NCI-H1694 (cell line): Measurements from ENCODE around the gene DCP2.

Source experiments
- DNase-seq: peaks from one replicate; lab custom pipeline; 2025; lab: John Stamatoyannopoulos, UW

The DCP2 gene

DNA sequence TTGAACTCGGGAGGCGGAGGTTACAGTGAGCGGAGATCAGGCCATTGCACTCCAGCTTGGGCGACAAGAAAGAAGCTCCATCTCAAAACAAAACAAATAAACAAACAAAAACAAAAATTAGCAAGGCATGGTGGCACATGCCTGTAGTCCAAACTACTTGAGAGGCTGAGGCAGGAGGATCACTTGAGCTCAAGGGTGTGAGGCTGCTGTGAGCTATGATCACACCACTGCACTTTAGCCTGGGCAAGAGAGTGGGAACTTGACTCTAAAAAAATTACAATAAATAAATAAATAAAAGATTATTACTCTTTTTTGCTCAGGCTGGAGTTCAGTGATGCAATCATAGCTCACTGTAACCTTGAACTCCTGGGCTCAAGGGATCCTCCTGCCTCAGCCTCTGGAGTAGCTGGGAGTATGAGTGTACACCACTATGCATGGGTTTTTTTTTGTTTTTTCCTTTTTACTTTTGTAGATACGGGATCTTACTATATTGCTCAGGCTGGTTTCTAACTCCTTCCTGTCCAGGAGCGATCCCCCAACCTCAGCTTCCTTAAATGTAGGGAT, 9.0 kb upstream of the DCP2 start:
- DNase-seq = no peak

DNA sequence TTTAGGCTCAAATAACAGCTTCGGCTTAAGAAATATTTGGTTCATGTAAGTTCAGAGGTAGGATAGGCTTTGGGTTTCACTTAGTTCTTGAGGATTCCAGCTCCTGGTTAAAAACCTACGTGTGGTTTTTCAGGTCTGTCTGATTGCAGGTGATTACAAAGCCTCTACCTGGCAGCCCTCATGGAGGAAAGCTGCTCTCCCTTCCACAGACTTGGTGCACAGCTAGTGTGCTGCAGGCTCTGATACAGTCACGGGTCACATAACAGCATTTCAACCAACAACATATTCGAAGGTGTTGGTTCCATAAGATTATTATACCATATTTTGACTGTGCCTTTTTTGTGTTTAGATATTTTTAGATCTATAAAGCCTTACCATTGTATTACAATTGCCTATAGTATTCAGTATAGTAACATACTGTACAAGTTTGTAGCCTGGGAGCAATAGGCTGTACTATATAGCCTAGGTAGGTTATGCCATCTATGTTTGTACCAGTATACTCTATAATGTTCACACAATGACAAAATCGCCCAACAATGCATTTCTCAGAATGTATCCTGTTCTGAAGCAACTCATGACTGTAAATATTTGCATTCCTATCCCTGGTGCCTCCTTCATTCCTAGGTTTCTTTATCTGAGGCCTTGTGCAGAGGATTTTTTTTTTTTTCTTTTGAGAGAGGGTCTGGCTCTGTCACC, 8.0 kb upstream of the DCP2 start:
- DNase-seq = no peak

DNA sequence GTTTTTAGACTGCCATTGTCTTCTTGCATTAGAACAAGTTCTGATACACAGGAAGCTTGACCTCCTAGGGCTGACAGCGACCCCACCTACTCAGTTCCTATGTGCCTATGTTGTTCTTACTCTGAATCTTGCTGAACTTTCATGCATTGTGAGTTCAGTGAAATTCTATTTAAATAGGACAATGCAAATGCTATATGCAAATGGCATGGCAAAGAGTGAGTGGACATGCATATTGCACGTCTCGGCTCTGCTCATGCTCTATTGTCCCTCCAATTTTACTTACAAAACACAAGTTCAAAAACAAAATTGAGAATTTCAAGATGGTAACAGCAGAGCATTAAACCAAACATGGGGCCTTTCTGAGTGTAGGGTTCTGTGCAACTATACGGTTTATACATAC, 5.3 kb upstream of the DCP2 start:
- DNase-seq = no peak

DNA sequence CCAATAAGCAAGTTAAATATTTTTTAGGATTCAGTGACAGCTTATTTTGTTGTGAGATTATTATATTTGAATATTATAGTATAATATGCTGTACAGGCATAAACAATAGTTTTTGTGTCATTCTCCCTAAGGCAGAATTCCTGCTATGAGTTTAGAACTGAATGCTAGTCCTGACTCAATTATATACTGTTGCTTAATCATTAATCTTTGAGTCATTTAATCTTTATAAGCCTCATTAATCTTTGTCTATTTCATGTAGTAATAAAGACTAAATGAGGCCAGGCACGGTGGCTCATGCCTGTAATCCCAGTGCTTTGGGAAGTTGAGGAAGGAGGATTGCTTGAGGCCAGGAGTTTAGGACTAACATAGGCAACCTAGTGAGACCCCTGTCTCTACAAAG, 3.6 kb upstream of the DCP2 start:
- no peak for DNase-seq

DNA sequence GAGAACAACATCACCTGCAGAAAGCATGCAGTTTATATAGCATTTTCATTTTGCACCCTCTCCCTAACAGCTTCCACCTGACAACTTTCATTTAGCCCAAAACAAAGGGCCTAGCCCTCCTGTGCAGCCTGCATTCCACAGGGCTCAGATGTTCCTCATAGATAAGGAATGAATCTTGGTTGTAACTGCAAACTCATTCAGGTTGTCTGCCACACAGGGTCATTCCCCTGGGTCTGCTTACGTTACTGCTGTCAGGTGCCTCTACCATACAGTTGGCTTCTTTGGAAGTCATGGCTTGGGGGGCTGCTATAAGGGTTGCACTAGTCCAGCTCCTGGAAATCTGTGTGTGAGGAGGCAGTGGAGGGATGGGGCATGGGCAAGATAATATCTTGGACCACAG, 2.7 kb upstream of the DCP2 start:
- DNase-seq = no peak

DNA sequence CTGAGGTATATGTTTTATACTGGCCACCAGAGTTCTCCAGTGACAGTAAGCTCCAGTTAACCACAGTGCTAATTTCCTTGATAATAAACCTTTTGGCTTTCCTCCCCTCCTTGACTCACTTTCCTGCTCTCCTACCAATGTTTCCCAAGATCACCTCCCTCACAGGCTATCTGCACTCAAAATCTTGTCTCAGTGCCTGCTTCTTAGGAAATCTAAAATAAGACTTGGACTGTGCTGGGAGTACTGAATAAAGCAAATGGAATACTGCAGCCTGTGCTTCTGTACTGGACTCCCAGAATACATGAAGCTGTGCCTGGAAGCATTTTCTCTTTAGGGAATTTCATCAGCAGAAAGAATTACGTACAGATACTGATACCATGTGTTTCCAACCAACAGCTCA, 1.7 kb upstream of the DCP2 start:
- no peak for DNase-seq

DNA sequence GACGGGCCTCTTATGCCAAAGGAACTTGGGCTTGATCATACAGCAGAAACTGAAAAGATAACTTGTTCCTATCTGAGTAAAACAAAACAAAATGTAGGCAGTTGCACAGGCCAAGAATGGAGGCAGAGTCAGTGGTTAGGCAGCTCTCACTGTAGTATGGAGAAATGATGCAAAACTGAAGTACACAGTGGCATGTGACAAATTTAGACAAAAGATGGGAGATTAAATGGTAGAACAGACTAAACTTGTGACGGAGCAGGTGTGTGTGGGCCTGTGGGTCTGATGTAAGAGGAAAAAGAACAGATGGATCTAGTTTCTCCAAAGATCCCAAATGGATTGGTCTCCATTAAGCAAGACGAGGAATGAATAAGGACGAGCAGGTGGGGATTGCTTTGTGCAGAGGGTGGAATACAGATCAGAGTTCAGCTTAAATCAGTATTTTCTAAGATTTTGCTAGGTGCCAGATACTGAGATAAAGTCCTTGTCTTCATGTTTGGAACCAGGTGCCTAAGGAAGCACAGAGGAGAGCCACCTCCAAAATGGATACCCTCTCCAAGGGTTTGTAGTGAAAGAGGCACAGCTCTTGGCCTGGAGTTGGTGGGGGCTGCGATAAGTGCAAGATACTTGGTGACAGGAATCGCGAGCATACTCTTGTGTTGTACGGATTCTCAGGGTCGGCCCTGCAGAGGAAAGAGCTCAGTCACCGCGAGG, 722 bp upstream of the DCP2 start:
- DNase-seq = no peak

DNA sequence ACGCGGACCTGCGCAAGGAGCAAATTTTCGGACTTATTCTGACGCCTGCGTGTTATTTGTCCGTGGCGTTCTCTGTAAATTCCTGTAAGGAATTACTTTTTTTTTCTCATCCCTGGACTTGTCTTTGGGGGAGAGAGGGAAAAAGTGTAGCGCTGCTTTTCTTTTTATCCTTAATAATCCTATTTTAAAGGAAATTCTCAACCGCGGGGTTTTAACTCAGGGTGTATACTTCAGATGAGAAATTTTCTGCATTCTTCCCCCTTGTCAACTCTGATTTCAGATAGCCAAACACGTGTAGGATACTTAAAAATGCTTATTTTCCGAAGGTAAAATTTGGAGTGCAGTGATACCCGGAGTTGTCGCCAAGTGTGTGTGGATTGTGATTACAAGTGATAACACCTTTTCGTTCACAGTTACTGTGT, 853 bp downstream of the DCP2 start:
- DNase-seq = no peak

DNA sequence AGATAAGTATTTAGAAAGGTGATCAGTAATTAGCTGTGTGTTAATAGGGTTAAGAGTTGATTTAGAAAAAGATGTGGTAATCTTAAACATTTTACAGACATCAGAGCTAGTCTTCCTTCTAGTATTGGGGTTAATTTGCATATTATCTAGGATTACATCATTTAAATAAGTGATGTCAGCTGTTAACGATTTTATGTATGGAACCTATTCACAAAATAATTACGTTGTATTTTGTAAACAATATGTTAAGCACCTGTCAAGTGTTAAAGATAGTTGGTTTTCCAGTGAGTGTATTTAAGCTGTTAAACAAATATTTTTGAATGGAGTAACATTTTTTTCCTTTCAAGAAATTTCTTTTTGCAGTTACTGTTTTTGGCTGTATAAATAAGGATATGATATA, 2.2 kb downstream of the DCP2 start:
- DNase-seq = no peak

DNA sequence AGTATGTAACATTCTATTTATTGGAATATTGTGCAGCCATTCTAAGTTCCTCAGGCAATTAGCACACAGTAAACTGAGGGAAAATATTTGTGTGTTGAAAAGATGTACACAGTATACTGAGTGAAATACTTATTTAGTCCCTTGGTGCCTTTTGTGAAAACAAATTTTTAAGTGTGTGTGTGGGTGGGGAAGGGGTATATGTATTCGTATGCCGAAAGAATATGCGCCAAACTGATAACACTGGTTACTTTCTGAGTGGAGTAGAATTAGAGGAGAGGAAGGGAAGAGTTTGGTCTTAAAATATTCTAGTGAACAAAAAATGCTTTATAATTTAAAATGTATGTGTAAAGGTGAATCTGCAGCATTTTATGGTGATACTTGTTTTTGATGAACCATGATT, 3.1 kb downstream of the DCP2 start:
- DNase-seq = no peak

DNA sequence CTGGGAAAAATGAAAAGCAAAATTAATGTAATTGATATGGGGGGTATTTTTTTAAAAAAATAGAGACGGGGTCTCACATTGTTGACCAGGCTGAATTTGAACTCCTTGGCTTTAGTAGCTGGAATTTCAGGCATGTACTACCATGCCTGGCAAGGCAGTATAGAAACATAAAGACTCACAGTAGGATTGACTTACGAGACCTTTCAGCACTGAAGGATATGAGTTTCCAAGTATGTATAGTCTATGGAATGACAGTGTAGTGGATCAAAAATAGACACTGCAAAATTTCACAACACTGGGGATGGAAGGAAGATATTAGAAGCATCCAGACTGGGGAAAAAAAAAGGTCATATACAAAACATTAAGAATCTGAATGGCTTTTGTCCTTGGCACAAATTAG, 6.8 kb downstream of the DCP2 start:
- no peak for DNase-seq

DNA sequence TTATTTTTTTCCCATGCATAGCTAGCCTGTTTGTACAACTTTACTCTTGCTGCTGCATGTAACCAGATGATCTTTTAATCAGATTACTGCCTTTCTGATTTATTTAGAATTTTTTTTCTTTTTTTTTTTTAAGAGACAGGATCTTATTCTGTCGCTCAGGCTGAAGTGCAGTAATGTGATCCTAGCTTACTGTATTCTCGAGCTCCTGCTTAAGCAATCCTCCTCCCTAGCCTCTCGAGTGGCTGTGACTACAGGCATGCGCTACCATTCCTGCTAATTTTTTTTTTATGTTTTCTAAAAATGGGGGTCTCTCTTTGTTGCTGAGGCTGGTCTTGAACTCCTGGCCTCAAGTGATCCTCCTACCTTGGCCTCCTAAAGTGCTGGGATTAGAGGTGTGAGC, 9.6 kb downstream of the DCP2 start:
- DNase-seq = no peak

DNA sequence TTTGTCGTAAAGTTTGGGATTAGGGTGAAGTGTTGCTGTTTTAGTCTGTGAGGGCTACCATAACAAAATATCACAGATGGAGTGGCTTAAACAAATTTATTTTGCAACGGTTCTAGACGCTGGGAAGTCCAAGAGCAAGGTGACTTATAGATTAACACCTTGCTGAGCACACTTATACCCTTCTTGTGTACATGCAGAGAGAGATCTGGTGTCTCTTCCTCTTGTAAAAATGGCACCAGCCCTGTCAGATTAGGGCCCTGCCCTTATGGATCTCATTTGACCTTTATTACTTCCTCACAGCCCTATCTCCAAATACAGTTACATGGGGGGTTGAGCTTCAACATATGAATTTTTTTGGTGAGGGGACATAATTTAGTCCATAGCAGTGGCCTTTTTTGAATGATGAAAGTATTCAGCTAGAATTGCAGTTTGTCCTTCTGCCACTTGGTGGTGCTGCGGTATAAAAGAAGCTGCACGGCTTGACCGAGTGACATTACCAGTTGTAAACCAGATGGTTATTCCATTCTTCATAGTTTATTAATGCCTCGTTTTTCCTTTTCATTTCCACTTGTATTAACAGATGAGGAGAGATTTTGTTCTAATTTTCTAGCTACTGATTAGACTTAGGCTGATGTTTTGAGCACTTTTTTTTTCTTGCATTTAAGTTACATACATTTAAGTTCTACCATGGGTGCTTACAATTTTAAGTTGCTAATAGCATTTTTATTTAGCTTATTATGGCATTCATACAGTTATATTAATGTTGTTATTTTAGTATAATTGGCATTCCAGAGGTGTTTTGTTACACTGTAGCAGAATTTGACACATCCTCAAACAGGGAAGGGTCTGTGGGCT, 19.4 kb downstream of the DCP2 start:
- DNase-seq = peak; percentile 86

DNA sequence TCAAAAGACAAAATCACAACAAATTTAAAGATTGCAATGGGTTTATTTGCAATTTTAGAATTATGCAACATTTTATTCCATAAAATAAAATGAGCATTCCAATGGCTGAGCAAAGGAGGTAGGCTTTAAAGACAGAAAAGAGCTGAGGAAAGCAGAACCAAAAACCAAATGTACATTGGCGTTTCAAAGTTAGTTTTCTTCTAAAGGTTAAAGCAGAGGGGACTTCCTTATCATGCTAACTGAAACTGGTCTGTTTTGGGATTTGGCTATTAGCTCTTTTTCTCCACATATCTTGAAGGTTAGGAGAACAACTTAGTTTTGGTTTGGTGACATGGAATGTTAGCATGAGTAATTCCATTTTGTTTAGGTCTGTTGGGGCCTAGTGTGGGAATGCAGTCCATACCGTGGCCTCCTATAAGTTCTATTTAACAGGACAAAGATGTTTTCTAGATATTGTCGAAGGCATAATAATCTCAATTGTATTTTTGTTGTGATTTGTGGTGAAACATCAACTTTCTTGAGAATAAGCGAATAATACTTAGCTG, 20.3 kb downstream of the DCP2 start:
- no peak for DNase-seq

DNA sequence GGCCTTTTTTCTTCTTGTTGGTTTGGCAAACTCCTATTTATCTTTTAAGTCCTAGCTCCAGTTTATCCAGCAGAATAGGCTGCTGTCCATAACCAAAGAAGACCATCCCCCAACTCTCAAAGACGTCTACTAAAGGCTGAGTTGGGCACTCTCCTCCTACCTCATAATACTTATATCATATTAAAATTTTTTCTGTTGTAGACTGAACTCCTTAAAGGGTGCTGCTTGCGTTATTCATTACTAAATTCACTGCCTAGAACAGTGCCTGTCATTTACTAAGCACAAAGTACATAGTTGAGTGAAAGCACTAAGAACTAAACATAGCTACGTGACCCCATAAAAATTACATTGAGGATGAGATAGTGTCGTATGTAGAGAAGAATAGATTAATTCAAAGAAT, 21.7 kb downstream of the DCP2 start:
- no peak for DNase-seq

DNA sequence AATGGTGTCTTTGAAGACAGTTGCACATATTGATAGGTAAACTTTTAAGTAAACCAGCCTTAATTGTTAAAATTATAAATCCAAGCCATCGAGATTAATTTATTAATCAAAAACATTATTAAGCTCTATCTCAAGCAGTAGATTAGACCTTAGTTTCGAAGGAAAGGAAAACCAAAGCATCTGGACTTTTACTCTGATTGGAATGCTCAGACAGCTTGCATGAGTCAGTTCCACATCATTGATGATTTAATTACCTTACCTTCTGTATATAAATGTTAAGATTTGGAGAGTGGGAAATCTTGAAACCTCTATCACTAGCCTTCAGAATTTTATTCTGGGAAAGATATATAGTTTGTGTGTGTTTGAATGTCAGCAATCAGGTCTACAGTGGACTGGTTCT, 23.9 kb downstream of the DCP2 start:
- no peak for DNase-seq

DNA sequence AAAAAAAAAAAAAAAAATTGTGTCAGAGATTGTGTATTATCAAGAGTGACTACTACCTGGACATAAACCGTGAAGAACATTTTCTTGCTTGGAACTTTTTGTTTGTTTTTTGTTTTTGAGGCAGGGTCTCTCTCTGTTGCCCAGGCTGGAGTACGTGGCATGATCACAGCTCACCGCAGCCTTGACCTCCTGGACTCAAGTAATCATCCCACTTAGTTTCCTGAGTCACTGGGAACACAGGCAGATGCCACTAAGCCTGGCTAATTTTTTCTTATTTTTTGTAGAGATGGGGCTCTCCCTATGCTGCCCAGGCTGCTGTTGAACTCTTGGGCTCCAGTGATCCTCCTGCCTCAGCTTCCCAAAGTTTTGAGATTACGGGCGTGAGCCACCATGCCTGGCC, 25.8 kb downstream of the DCP2 start:
- DNase-seq = no peak

DNA sequence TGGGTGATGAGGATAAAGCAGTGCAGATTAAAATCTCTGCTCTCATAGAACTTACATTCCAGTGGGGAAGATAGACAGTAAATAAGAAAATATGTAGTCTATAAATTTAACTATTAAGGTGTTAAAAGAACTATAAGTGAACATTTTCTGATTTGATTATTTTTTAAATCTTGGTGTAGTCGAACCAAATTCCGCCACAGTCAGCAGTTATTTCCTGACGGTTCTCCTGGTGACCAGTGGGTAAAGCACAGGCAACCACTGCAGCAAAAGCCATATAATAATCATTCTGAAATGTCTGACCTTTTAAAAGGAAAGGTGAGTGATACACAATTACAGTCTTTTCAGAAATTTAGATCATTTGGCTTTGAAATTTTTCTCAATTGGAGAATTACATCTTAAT, 27.2 kb downstream of the DCP2 start:
- no peak for DNase-seq

DNA sequence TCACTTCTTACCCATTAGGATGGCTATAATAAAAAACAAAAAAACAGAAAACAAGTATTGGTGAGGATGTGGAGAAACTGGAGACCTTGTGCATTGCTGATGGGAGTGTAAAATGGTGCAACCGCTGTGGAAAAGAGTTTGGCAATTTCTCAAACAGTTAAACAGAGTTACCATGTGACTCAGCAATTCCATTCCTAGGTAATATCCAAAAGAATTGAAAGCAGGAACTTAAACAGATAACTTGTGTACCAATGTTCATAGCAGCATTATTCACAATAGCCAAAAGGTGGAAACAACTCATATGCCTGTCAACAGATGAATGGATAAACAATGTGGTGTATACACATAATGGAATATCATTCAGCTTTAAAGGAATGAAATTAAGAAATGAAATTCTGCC, 28.9 kb downstream of the DCP2 start:
- no peak for DNase-seq

DNA sequence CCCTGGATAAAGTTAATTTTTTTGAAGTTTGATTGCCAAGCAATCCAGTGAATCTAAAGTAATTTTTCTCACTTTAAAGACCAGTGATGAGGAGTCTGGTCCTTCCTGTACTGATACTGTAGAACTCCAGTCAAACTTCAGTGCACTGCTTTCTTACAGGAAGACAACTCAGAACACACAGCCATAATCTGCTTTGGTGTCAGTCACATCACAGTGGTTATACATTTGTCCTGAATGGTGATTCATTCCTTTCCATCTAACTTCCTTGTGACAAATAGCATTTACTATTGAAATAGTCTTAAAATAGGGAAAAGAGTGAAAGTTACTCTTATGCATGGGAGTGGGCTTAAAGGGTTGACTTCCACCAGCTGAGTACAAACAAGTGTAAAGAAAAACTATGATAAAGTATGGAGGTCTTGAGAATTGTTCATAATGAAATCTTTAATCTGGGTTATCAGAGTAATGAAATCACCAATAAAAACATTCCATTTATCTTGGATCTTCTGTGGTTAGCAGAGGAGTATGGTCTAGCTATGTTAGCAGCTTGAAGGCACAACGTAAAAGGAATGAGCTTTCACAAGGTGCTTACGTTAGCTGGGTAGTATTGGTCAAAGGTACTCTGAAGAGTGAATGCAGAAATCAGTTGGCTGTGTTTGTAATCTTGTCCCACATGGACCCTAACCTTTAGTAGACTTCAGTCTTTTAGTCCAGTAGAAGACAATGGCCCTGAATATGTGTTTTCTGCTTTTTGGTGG, 41.5 kb downstream of the DCP2 start:
- no peak for DNase-seq

DNA sequence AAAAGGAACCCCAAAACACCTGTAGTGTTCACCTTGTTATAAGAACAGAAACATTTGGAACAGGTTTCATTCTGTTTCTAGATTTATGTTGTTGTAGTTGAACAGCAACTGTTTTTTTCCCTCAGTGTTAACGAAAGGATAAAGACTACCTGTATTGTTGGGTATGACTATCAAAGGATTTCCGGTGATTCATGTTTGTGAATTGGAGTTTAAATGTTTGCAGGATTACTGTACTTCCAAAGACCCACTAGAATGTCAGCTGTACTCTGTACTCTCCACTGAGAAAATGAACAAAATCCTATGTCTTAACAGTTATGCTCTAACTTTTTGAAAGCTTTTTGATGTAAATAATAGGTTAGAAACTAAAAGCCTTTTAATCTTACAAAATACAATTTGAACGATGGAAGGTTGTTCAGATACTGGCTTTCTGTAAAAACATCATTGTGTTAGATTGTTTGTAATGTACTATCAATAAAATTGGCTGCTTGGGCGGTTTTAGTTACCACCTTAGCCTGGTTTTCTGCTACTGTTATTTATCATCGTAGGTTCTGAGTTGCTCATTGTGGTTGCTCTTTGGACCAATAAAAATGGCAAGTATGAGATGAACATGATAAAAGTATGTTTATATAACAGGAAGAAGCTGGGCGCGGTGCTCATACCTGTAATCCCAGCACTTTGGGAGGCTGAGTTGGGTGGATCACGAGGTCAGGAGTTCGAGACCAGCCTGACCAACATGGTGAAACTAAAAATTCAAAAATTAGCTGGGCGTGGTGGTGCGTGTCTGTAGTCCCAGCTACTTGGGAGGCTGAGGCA, 44.1 kb downstream of the DCP2 start:
- no peak for DNase-seq
